ENCODE results near the gene CEACAM7.
A peak's percentile ranks its signal among the peaks of the same experiment; 100 is the strongest.
"Not testable (repeated sequence)": the region's sequence is repeated elsewhere in the genome, so short reads cannot be mapped to it uniquely, and the experiment has no call there.

CEACAM7 gene

GRCh38 chr19:41699968-41700323 lies 11.9 kb upstream of the CEACAM7 start:
- DNase-seq: no peak

GRCh38 chr19:41699231-41699967 lies 11.3 kb upstream of the CEACAM7 start:
- DNase-seq: no peak

- DNase-seq: peak; percentile 32 to 34
Measured at GRCh38 chr19:41698746-41699230, 10.7 kb upstream of the CEACAM7 start.

- no peak for DNase-seq
Measured at GRCh38 chr19:41697198-41697855, 9.3 kb upstream of the CEACAM7 start.

- DNase-seq: peak in 1 of 2 donors; percentile 29
Measured at GRCh38 chr19:41696402-41697197, 8.5 kb upstream of the CEACAM7 start.

GRCh38 chr19:41695745-41696144 lies 7.7 kb upstream of the CEACAM7 start:
- no peak for DNase-seq

GRCh38 chr19:41694831-41695635 lies 7.0 kb upstream of the CEACAM7 start:
- DNase-seq: no peak

- DNase-seq: no peak
Measured at GRCh38 chr19:41694196-41694595, 6.1 kb upstream of the CEACAM7 start.

GRCh38 chr19:41691268-41691970 lies 3.3 kb upstream of the CEACAM7 start:
- DNase-seq: peak in 1 of 2 donors; percentile 61

GRCh38 chr19:41690801-41691065 lies 2.7 kb upstream of the CEACAM7 start:
- DNase-seq: no peak

- no peak for DNase-seq
Measured at GRCh38 chr19:41689993-41690800, 2.1 kb upstream of the CEACAM7 start.

GRCh38 chr19:41688687-41689086 lies 617 bp upstream of the CEACAM7 start:
- DNase-seq: no peak

GRCh38 chr19:41687419-41687818 lies 651 bp downstream of the CEACAM7 start:
- no peak for DNase-seq

- no peak for DNase-seq
Measured at GRCh38 chr19:41682437-41682836, 5.6 kb downstream of the CEACAM7 start.

- DNase-seq: no peak
Measured at GRCh38 chr19:41671486-41671885, 16.6 kb downstream of the CEACAM7 start.

GRCh38 chr19:41670755-41671154 lies 17.3 kb downstream of the CEACAM7 start:
- no peak for DNase-seq

GRCh38 chr19:41668315-41668714 lies 19.8 kb downstream of the CEACAM7 start:
- no peak for DNase-seq

- no peak for DNase-seq
Measured at GRCh38 chr19:41666075-41666474, 22.0 kb downstream of the CEACAM7 start.

GRCh38 chr19:41657157-41657556 lies 30.9 kb downstream of the CEACAM7 start:
- DNase-seq: no peak

GRCh38 chr19:41656756-41657155 lies 31.3 kb downstream of the CEACAM7 start:
- not testable (repeated sequence) for DNase-seq

- DNase-seq: no peak
Measured at GRCh38 chr19:41652250-41652649, 35.8 kb downstream of the CEACAM7 start.
